PC-3 (cell line): ENCODE data around the gene SAMD4A.

ENCODE experiments used
- CTCF ChIP-seq: fragments of 300-600 bp; sonication (generic); conservative IDR thresholded peaks from 2 replicates; pipeline ENCODE4 v1.5.1; 2017; ENCODE audit warnings: antibody characterized with exemption, low read depth, mild to moderate bottlenecking, low read length
- EZH2 ChIP-seq: fragments of 300-600 bp; sonication (generic); IDR thresholded peaks from one replicate; pipeline ENCODE4 v1.6.1; 2017; ENCODE audit warnings: antibody characterized with exemption, mild to moderate bottlenecking, low read length; ENCODE audit not compliant: unreplicated experiment
- EZH2phosphoT487 ChIP-seq: fragments of 300-600 bp; sonication (generic); IDR thresholded peaks from 2 replicates; pipeline ENCODE4 v1.6.1; 2018; ENCODE audit warnings: mild to moderate bottlenecking, antibody characterized with exemption, low read length, borderline replicate concordance

GRCh38 chr14:54554401-54554800 is 12.5 kb upstream of the SAMD4A start:
- TF ChIP-seq CTCF (no peak), EZH2phosphoT487 (no peak), EZH2 (no peak)
